NCI-H128 (cell line): ENCODE results near the gene PAK5.

ENCODE experiments used
- DNase-seq: peaks from one replicate; lab custom pipeline; 2025; ENCODE audit not compliant: unreplicated experiment; lab: John Stamatoyannopoulos, UW

PAK5 gene

DNA sequence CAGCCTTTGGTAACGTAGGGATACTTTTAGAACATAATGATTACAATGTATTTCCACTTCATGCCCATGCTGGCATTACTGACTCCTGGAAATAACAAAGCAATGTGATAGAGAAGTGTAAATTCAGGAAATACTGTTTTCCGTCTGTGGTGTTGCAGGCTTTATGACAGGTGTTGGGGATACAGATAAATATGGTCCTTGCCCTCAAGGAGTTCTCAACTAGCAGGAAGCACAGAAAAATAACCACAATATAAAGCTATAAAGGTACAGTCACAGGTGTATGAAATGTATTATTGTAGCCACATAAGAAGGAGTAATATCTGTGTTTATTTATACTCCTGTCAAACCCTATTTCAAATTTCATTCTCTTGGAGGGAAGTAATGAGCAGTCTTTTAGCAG is 337.4 kb downstream of the PAK5 start:
- no peak for DNase-seq

DNA sequence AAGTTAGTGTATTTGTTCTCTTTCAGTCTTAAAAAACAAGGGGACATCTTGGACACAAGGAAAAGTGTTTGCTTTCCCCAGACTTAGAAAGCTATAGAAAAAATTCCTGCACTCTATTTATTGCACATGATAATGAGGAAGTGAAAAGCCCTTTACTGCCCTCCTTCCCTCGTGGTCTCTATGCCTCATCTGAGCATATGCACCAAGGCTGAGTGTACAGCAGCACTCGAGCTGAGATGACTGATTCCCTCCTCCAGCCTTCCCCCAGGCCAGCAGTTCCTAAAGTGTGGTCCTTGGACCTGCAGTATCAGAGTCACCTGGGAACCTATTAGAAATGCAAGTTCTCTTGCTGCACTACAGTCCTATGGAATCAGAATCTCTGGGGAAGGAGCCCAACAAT is 338.8 kb downstream of the PAK5 start:
- no peak for DNase-seq

DNA sequence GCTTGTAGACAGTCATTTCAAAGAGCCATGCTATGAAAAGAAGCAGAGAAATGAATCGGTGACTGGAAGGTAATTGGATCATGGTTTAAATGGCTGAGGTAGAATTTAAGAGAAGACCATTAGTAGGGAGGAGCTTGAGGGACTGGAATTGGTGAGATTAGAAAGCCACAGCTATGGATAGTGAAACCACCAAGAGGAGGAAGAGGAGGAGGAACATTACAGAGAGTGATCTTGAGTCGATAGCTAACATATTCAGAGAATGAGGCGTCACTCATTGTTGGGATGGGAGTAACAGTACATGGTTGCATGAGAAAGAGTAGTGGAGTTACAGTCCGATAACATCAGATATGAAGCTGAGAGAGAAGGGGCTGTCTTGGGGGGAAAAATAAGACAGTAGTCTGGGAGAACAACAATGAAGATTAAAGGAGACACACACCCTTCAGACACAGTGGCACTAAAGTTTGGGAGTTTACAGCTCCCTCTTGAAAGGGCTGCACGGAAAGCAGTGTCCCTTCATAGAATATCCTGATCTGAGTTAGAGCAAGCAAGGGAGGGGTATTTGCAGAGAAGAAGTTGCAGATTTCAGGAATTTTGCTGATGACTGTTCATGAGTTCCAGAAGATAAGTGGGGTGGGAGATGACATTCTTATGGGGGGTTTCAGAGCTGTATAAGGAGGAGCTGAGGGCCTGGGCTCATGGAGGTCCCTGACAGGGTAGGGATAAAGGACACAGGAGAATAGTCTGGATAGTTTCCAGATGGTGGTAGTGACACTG is 339.6 kb downstream of the PAK5 start:
- no peak for DNase-seq

DNA sequence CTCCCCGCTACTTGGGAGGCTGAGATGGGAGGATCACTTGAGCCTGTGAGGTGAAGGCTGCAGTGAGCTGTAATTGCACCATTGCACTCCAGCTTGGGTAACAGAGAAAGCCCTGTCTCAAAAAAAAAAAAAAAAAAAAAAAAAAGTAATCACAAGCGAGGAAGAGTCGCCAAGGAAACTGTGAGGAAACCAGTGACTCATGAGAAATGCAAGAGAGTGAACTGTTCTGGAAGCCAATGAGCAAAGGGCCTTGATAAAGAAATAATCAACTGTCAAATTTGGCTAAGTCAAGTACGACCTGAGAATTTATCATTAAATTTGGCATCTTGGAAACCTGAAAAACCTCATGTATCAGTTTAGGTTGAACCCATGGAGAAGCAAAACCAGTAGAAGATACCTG is 340.6 kb downstream of the PAK5 start:
- DNase-seq, result no peak

DNA sequence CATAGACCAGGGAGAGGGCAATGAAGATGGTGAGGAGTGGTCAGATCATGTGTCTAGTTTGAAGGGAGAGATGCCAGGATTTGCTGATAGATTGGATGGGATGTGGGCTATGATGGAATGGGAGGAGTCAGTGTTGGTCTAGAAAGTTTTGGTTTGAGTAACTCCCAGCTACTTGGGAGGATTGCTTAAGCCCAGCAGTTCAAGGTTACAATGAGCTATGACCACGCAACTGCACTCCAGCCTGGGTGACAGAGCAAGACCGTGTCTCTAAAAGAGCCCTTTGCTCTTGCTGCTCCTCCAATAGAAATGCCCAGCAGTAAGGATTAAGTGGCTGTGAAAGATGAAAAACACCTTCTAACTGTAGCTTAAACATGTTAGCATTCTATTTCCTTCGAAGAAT is 342.7 kb downstream of the PAK5 start:
- DNase-seq, result no peak

DNA sequence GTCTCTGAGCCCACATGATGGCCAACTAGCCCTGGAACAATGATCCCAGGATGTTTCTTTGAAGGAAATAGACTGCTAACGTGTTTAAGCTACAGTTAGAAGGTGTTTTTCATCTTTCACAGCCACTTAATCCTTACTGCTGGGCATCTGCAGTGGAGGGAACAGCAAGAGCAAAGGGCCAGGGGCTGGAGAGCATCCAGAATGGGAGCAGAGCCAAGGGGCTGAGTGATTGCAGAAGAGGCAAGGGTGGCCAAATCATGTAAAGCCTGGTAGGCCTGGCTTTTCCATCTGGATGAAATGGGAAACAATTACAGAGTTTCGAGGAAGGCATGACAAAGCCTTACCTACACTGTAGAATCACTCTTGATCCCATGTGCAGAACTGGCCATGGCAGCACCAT is 343.2 kb downstream of the PAK5 start:
- DNase-seq, result no peak

DNA sequence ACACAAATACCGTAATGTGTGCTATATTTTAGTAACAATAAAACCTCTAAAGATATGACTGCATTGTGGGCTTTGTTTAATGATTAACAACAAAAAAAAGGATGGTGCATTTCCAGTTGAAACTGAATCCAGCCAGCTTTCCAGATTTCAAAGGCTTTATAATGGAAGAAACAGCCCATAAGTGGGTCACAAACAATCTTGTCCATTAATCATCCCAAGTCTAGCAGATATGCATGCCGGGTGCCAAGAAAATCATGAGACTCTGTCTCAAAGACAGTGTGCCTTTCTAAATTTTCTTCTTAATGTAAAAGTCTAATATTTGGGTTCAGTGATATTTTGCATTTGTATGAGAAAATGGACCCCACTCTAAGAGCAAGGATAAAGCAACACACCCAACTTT is 345.1 kb downstream of the PAK5 start:
- DNase-seq, result no peak

DNA sequence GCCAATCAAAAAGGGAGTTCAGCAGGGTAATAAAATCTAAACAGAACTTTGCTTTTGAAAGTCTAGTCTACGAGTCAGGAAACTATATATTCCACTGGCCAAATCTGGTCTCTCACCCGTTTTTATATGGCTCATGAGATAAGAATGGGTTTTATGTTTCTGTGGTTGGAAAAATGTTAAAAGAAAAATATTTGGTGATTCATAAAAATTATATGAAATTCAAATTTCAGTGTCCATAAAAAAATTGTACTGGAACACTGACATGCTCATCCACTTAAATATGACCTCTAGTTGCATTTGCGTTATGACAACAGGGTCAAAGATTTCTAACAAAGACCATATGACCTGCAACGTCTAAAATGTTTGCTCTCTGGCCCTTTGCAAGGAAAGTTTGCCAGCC is 346.8 kb downstream of the PAK5 start:
- DNase-seq, result no peak

DNA sequence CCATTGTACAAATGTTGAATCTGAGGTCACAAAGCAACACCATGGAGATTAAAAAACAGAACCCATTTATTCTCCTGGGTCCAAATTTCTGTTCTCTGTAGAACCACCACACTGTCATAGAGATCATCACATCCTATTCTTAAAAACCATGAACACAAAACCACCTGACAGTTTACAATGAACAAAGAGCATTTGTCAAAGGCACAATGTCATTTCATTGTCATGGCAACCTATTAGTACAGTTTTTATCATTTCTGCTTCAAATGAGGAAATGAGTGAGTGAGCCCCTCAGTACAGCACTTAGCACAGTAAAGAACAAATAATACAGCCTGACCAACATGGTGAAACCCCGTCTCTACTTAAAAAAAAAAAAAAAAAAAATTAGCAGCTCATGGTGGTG is 347.6 kb downstream of the PAK5 start:
- no peak for DNase-seq

DNA sequence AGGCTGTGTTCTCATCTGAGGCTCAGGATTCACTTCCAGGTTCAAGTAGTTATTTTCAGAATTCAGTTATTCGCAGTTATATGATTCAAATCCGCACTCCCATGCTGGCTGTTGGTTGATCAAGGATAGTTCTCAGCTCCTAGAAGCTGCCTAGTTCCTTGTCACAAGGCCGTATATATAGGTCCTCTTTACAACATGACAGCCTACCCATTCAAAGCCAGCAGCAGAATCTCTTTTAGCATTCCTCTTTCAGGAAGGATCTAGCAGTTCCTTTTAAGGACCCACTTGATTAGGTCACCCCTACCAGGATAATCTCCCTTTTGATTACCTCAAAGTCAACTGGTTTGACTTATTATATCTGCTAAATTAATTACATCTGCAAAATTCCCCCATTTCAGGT is 348.2 kb downstream of the PAK5 start:
- DNase-seq, result no peak

DNA sequence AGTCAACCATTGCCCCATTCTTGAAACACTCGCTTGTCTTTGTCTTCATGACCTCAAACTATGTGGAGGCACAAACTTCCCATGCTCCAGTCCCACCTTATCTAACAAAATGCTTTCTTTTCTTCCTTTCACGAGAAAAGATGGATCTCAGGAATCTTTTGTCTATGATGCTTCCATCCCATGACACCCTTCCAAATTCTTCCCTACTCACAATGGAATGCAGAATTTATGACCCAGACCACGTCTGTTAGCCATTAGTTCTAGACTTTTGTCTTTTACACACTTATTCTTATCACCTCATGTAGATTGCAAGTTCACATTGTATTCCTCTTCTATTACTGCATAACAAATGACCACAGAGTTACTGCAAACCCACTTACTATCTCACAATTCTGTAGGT is 348.7 kb downstream of the PAK5 start:
- DNase-seq, result no peak

DNA sequence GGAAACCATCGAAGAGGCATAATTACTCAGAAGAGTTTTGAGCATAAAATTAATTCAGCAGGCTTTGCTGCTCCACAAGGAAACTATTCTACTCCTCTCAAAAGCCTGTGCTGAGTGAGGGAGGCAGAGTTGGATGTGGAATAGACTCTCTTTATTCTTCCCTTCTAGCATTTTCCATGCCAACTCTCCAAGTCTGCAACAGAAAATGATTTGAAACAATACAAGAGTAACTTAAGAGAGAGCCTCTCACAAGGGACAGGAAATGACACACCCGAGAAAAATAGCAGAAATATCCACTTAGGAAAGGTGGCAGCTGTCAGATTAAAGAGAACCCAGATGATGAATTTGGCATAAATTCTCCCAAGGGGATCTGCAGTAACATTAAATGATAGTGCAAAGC is 350.8 kb downstream of the PAK5 start:
- DNase-seq, result no peak
